H1 (cell line): Measurements from ENCODE around the gene SHPK. TPM values are rescaled to one million over a fixed set of nuclear protein-coding genes. Genes with fewer than 3 reads are reported as not detected.

Experiments
- CHD7 ChIP-seq: fragments of 300-600 bp; sonication (generic); IDR thresholded peaks from 2 replicates; pipeline ENCODE4 v1.7.1; 2012; ENCODE audit warnings: low read length, moderate library complexity, mild to moderate bottlenecking, inconsistent platforms; ENCODE audit not compliant: insufficient replicate concordance
- EP300 ChIP-seq, 2 experiments: IDR thresholded peaks; 1 replicate in 1 of 2; 2 replicates in 1 of 2; pipeline ENCODE4 v1.6.1; 2011 to 2012; ENCODE audit warnings: low read depth in 2 of 2, low read length in 2 of 2, mild to moderate bottlenecking in 2 of 2, borderline replicate concordance in 1 of 2, inconsistent platforms in 1 of 2, moderate library complexity in 1 of 2
- KDM1A ChIP-seq: fragments of 200-600, 300-600 bp; sonication (generic); IDR thresholded peaks from 2 replicates; pipeline ENCODE4 v1.7.1; 2016; ENCODE audit warnings: mild to moderate bottlenecking, low read length, borderline replicate concordance
- MAFK ChIP-seq: IDR thresholded peaks from 2 replicates; pipeline ENCODE4 v1.6.1; 2012; ENCODE audit warnings: low read depth, mild to moderate bottlenecking, improper control_type of control experiment, low read length
- RNF2 ChIP-seq: fragments of 200-900, 300-1000 bp; sonication (generic); IDR thresholded peaks from 2 replicates; pipeline ENCODE4 v1.7.1; 2016; ENCODE audit warnings: borderline replicate concordance, low read depth, mild to moderate bottlenecking, antibody characterized with exemption, low read length; ENCODE audit not compliant: poor library complexity, severe bottlenecking; ENCODE audit errors: missing control alignments
- TCF12 ChIP-seq: IDR thresholded peaks from 2 replicates; pipeline ENCODE4 v1.6.1; 2011; ENCODE audit warnings: low read depth, mild to moderate bottlenecking, low read length
- polyA plus RNA-seq, 7 experiments: library from polyadenylated mRNA; depleted of rRNA in 3 of 7; stranded (reverse) in 5 of 7; unstranded in 2 of 7; fragments of >200 nt in 5 of 7; fragments of 200-250 nt in 2 of 7; gene quantifications; 1 replicate in 5 of 7; 2 replicates in 1 of 7; 4 replicates in 1 of 7; pipeline versions ENCODE4 v1.2.1 to v1.2.3, GENCODE V29; 2011 to 2013; ENCODE audit warnings: missing spikeins in 2 of 7, mixed read lengths in 2 of 7
- total RNA-seq: library from RNA; stranded (reverse); fragmentation: NEBNext Ultra II Directional; extraction: Animal tissue kit (Norgen Biotek cat#: 25700); gene quantifications from 2 replicates; pipeline ENCODE4 v1.2.1, GENCODE V29; 2021

The SHPK gene
- total and polyA plus RNA-seq, 2 of the 8 experiments (the other 6 are each of a cell fraction or from before 2014, with no cell fraction given) = 28.6 to 36.7 TPM

- no peak for TF ChIP-seq CHD7
- no peak for TF ChIP-seq EP300 (IDR thresholded peaks at IDR 0.05; ENCODE audit: borderline replicate concordance in 1 of 2, low read depth in 2 of 2, low read length in 2 of 2)
- TF ChIP-seq MAFK = no peak
- no peak for TF ChIP-seq TCF12
- no peak for TF ChIP-seq KDM1A
- no peak for TF ChIP-seq RNF2
- TF ChIP-seq, all 59 proteins: peak for 0
Measured at GRCh38 chr17:3641014-3641413, 5.0 kb upstream of the SHPK start (continued).
